ENCODE measurements around the gene CREB3.

The CREB3 gene

DNA sequence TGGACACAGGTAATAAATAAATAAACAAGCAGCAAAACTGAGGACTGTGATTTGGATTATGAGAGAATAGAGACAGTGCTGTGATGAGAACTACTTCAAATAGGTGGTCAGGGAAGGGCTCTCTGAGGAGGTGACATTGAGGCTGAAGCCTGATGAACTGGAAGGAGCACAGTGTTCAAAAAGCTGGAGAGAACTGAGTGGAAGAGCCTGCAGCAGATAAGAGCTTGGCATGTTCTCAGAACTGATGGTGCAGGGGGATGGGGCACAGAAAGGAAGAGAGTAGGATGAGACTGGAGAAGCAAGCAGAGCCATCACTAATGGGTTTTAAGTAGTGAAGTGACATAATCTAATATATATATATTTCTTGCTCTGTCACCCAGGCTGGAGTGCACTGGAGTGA is 31.5 kb upstream of the CREB3 start:
- in situ Hi-C loops (cut with MboI; ENCODE audit: low sequenced_read_pairs): loop anchor here (25.0 kb wide), 1 partner anchor 639 kb away; the partner anchor contains the start of gene VCP

DNA sequence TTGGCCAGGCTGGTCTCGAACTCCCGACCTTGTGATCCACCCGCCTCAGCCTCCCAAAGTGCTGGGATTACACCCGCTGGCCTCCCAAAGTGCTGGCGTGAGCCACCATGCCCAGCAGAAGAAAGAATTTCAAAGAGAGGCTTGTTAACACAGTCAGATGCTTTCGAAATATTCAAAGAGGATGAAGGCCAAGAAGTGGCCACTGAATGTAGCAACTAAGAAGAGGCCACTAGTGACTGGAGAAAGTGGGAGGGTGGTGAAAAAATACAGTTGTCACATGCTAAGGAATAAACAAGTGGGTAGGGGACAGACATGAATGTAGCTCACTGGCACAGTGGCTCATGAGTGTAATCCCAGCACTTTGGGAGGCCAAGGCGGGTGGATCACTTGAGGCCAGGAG is 29.8 kb upstream of the CREB3 start:
- in situ Hi-C loops (cut with MboI; ENCODE audit: low sequenced_read_pairs): loop anchor here (25.0 kb wide), 1 partner anchor 640 kb away; the partner anchor contains the start of gene VCP

DNA sequence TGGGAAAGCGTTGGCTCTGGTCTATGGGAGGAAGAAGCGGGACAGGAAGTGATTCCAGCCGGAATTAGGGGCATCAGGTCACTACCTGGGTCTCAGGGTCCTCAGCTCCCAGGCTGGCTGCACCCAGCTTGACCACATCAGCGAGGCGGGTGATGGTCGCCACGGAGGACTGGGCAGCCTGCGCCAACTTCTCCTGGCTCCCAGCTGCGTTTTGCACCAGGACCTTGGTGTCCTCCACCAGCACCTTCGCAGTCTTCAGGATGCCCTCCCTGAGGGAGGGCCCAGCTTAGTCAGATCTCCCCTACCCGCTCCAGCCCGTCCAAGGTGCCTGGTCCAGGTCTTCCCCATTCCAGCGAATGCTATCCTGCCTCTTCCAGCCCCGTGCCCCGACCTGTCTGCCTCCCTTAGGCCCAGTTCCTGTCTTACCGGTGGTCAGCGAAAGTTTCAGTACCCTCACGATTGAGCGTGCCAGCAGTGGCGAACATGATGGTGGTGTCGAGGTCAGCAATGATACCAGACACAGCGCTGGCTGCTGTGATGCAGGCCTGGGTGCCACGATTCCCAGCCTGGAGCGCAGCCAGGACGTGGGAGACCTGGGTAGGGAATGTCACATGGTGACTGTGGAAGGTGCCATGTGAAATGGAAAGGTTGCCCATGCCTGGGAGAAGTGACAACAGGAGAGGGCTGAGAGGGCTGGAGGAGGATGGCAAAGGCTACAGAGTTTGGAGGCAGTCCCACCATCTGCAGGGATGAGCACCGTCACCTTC is 28.4 kb upstream of the CREB3 start:
- in situ Hi-C loops (cut with MboI; ENCODE audit: low sequenced_read_pairs): loop anchor here (25.0 kb wide), 1 partner anchor 642 kb away; the partner anchor contains the start of gene VCP

DNA sequence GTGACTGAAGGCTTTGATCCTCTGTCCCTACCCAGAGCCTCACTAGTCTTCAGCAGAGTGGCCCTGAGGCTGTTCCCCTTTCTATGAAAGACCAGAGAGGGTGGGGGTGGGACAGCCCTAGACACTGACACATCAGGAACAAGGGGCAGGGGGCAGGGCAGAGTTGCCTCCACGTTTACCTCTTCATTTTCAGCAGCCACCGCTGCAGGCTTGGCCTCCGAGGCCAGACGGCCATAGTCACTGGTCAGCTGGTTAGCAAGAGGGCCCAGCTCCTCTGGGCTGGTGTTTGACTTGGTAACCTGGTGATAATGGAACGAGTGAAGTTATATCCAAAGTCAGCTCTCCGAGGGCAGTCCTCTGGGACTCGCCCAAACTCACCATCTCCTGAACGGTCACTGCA is 27.1 kb upstream of the CREB3 start:
- in situ Hi-C loops (cut with MboI; ENCODE audit: low sequenced_read_pairs): loop anchor here (25.0 kb wide), 1 partner anchor 643 kb away; the partner anchor contains the start of gene VCP

DNA sequence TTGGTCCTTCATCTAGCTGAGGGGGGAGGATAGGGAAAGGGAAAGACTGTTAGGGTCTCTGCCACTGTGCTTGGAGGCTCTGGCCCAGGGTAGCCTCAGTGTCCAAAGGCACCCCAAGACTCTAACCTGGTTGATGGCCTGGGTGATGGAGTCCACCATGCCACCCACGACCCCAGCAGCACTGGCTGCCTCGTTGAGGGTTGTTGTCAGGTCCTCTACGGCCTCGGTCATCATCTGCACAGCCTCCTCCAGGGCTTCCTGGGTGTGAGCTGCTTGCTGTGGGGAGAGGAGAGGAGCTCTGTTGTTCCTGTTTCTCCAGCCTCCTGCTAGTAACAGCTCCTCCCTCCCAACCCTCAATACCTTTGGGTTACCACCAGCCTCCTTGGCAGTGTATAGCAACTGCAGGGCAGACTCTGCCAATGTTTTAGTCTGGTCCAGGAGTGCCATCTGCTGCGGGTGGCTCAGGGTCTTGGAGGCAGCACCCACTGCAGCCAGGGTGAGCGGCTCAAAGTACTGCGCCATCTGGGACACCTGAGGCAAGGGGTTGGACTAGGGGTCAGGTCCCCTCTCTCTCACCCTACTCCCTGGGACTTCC is 26.5 kb upstream of the CREB3 start:
- in situ Hi-C loops (cut with MboI; ENCODE audit: low sequenced_read_pairs): loop anchor here (25.0 kb wide), 1 partner anchor 644 kb away; the partner anchor contains the start of gene VCP

DNA sequence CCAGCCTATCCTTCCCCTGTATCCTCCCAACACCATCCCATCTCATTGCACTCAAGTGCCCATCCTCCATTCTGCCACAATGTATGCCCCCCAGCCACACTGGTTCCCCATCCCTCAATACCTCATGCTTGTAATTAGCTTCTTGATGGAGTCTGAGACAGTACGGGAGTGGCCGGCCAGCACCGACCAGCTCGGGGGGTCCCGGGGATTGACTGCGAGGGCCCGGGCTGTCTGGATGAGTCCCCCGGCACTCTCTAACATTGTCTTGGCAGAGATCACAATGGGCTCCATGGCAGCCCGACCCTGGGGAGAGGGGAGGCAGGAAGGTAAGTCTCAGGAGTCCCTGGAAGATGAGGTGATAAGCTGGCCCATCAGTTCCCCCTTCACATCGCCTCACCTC is 25.5 kb upstream of the CREB3 start:
- in situ Hi-C loops (cut with MboI; ENCODE audit: low sequenced_read_pairs): loop anchor here (25.0 kb wide), 1 partner anchor 645 kb away; the partner anchor contains the start of gene VCP

DNA sequence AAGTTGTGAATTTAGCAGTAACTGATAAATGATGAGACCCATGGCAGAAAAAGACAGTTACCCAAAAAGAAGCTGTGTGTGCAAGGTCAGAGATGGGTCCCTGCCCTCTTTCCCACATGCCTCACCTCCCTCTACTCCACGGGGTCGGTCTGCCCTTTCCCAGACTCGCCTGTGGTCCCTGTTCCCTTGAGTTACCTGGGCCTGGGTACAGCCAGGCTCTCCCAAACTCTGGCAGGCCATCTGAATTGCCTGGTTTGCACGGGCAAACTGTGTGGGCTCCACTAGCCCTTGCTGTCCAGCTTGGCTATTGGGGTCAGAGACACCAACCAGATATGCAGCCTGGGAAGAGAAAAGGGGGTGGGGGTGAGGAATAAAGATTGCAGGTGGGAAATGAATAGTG is 24.3 kb upstream of the CREB3 start:
- in situ Hi-C loops (cut with MboI; ENCODE audit: low sequenced_read_pairs): loop anchor here (25.0 kb wide), 1 partner anchor 646 kb away; the partner anchor contains the start of gene VCP

DNA sequence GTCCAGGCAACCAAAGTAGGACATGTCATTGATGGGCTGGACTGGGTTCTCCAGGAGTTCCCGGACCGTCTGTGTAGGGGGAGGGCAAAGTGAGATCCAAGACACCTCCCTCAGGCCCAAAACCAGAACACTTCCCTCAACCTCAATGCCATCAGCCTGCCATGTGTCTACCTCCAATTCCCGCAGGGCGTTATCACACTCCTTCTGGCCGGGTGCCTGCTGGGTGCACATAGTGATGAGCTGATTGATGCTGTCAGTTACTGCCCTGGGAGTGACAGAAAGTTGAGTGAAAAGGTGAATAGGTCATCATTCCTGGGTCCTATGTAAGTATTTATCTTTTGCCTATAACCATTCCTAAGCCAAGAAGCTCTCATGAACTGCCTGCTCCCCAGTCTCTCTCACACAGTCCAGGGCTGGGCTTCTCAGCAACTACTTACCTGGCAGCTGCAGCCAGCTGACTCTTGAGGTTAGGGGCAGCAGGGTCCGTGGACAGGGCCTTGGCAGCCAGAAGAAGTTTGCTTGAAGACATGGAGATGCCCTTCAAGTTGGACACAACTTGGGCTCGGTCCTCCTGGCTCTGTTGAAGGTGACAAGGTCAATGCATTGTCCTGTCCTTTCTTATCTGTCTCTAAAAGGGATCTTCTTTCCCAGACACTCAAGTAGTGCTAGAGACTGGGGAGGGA is 21.5 kb upstream of the CREB3 start:
- in situ Hi-C loops (cut with MboI; ENCODE audit: low sequenced_read_pairs): loop anchor here (25.0 kb wide), 1 partner anchor 649 kb away; the partner anchor contains the start of gene VCP

DNA sequence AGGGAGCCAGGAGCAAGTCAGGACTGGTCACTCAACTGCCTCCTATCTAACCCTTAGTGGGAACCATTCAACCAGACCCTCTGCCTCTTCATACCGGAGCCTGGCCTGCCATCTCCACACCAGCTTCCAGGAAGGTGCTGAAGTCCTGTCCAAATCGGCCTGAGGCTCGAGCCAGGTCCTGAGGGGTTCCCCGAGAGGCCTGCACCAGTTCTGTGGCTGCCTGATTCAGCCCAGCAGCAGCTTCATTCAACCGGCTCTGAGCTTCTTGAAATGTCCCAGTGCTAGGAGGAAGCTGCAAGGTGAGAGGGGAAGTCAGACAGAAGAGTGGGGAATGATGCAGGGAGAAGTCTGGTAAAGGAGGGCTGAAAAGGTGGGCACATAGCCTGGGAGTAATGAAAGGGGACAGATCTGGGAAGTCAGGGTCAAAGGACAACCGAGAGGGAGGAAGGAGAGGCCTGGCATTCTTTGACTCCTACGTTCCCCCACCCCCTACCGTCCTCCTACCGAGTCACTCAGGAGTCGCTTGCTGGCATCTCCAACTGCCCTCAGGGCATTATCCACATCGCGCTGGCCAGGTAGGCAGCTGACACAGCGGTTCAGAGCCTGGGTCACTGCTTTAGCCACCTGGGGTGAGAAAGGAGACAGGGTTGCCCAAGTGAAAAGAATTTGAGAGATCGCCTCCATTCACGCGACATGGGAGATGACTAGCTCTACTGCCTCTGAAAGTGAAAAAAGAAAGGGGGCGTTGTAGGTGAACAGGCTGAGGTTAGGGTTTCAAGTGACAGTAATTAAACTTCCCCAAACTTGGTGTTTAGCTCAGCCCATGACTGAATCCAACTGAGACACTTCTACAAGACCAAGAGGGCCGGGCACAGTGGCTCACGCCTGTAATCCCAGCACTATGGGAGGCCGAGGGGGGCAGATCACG is 20.7 kb upstream of the CREB3 start:
- in situ Hi-C loops (cut with MboI; ENCODE audit: low sequenced_read_pairs): loop anchor here (25.0 kb wide), 1 partner anchor 649 kb away; the partner anchor contains the start of gene VCP

DNA sequence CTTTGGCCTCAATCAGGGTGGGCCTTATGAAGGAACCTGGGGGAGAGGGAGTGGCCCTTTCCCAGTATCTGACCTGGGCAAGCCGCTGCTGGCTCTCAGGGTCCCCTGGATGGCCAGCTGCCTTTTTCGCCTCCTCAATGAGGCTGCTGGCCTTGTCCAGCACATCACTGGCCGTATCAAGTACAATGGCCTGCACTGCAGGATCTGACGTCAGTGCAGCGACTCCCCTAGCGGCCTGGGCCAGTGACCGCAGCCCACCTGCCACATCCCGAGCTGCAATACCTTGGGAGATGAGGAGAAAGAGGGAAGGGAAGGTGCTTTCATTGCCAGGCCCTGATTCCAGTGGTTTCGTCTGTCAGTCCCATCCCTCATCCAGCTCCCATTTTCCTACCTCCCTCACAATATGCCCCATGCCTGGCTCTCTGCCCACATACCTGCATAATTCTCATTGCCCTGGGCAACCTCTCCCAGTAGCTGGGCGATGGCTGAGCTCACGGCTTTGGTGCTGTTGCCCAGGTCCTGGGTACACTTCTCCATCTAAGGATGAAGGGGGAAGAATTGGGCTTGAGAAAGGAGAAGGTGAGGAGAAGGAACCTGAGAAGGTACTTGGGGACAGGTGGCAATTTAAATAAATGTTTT is 19.6 kb upstream of the CREB3 start:
- in situ Hi-C loops (cut with MboI; ENCODE audit: low sequenced_read_pairs): loop anchor here (25.0 kb wide), 1 partner anchor 651 kb away; the partner anchor contains the start of gene VCP

DNA sequence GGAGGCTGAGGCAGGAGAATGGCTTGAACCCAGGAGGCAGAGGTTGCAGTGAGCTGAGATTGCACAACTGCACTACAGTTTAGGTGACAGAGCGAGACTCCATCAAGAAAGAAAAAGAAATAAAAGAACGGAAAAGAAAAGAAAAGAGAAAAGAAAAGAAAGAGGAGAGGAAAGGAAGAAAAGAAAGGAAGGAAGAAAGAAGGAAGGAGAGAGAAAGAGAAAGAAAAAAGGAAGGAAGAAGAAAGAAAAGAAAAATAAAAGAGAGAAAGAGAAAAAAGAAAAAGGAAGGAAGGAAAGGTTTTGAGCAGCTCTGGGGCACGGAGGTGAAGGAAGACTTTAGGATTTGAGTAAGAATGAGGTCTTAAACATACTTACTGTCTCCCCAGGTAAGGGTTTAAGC is 18.9 kb upstream of the CREB3 start:
- in situ Hi-C loops (cut with MboI; ENCODE audit: low sequenced_read_pairs): loop anchor here (25.0 kb wide), 1 partner anchor 651 kb away; the partner anchor contains the start of gene VCP

DNA sequence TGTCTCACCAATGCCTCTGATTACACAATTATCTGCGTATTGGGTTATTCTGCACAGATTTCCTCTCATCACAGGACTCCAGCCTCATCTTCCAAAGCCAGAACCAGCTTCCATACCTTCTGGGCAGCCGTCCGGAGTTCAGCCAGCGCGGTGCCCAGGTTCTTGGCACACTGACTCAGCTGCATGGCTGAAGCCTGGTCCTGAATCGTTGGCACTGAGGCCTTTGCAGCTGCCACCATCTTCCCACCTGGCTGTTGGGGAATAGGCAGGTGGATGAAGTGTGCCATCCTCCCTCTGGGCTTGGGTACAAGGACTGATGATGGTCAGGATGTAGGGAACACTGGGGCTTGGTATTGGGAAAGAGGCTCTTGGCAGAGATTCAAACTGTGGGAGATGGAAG is 18.3 kb upstream of the CREB3 start:
- in situ Hi-C loops (cut with MboI; ENCODE audit: low sequenced_read_pairs): loop anchor here (25.0 kb wide), 1 partner anchor 652 kb away; the partner anchor contains the start of gene VCP

DNA sequence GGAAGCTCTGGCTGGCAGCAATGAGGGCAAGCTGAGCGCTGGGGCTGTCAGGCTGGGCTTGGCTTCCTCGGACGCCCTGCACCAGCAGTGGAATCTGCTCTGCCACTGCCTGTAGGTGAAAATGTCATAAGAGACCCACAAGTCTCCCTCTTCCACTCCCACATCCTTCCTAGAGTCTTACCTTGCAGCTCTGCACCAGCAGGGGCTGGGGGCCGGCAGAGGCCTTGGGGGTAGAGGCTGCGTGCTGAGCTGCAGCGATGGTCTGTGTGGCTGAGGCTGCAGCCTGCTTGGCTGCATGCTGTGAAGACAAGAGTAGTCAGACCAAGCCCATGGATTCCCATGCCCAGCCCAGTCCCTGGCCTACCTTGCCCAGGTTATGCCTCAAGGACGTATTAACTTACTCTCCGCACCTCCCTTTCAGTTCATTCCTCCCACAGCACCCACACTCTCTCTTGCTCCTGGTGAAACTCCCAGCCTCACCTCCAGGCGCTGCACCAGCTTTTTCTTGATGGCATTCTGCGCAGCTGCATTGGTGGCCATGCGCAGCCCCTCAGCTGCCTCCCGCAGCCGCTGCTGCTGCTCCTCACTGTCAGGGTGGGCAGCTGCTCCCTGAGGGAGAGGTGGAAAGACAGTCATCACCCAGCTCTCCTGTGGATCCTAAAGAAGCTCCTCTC is 17.8 kb upstream of the CREB3 start:
- in situ Hi-C loops (cut with MboI; ENCODE audit: low sequenced_read_pairs): loop anchor here (25.0 kb wide), 1 partner anchor 652 kb away; the partner anchor contains the start of gene VCP

DNA sequence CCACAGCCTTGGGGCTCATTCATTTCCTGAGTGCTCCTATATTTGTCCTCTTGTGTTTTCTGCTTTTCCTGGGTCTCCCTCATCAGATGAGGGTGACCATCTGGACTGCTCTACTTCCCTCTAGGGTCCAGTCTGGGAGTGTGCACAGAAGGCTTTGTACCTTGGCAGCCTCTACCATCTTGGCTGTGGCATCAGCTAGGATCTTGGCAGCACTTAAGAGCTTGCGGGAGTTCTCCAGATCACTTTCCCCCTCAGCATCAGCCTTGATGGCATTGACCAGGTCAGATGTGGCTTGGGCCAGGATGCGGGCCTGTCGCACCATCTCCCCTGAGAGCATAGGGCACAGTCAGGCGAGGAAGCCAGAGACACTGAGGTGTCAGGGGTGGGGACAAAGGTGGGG is 16.2 kb upstream of the CREB3 start:
- in situ Hi-C loops (cut with MboI; ENCODE audit: low sequenced_read_pairs): loop anchor here (25.0 kb wide), 1 partner anchor 654 kb away; the partner anchor contains the start of gene VCP

DNA sequence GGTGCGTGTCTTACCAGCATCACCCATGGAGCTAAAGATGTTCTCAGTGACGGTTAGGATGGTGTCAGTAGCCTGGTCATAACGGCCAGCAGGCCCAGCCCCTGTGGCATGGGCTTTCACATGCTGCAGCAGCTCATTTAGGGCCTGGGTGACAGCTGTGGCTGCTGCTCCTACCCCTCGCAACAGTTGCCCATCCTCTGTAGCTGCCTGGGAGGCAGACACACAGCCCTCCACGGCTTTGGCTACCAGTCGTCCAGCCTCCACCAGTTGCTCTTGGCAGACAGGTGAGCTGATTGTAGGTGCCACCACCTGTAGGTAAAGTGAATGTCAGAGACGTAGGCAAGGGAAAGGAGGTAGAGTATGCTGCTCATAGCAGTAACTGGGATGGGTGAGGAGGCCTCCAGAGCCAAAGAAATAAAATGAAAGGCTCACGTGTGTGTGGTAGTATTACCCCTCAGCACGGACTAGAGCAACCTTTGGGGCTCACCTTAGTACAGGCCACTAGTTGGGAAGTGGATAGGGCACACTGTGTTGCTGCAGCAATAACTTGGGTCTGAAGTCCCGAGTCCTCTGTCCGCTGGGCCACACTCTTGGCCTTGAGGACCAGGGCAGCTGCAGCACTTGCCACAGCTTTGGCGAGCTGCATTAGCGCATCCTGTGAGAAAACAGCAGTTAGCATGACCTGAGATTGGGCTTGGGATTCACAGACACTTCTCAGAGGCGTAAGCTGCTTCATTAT is 15.2 kb upstream of the CREB3 start:
- in situ Hi-C loops (cut with MboI; ENCODE audit: low sequenced_read_pairs): loop anchor here (25.0 kb wide), 1 partner anchor 655 kb away; the partner anchor contains the start of gene VCP

DNA sequence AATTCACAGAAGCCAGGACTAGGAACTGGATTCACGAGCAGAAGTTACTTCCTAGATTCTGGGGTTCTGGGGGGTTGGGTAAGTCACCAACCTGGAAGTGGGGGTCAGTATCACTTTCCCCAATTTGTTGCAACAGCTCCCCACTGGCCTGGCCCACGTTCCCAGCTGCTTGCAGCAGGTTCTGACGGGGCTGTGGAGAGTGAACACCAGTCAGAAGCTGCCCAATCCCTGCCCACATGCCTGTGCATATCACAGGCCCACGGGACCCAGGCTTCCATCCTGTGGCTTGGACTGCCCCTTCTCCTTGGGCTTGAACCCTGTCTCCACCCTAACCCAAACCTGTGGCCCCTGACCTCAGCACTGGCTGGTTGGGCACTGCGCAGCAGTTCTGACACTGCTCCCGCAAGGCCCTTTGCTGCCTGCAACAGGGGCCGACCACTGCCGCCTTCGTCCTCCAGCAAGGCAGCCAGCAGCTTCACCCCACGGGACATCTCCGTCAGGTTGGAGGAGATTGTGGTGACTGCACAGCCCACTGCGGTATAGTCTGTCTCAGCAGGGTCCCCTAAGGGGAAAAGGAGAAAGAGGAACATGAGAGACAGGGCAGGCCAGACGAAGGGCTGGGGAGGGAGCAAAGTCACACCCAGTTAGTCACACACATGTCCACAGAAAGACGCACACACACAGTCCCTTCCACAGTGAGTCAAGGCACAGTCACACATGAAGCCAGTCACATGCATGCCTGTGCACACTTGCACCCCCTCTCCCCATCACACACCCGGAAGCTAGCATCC is 13.6 kb upstream of the CREB3 start:
- in situ Hi-C loops (cut with MboI; ENCODE audit: low sequenced_read_pairs): loop anchor here (25.0 kb wide), 1 partner anchor 657 kb away; the partner anchor contains the start of gene VCP

DNA sequence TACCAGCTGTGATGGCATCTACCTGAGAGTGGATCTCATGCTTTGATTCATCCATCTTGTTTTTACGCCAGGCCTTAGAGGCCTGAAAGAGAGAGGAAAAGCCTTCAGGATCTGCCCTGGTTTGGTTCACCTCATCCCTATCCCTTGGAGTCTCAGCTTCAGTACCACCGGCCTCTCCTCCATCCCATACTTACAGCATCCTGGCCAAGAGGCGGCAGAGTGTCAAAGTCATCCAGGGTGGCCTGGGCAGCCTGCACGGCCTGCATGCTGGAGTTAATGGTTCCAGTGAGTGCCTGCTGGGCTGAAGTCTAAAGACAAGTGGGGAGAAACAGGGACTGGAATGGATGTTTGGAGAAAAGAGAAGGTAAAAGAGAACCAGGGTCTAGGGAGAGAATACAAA is 12.9 kb upstream of the CREB3 start:
- in situ Hi-C loops (cut with MboI; ENCODE audit: low sequenced_read_pairs): loop anchor here (25.0 kb wide), 1 partner anchor 657 kb away; the partner anchor contains the start of gene VCP
